Measurements from ENCODE around the gene MINDY1.

MINDY1 gene, protein sequence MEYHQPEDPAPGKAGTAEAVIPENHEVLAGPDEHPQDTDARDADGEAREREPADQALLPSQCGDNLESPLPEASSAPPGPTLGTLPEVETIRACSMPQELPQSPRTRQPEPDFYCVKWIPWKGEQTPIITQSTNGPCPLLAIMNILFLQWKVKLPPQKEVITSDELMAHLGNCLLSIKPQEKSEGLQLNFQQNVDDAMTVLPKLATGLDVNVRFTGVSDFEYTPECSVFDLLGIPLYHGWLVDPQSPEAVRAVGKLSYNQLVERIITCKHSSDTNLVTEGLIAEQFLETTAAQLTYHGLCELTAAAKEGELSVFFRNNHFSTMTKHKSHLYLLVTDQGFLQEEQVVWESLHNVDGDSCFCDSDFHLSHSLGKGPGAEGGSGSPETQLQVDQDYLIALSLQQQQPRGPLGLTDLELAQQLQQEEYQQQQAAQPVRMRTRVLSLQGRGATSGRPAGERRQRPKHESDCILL

GRCh38 chr1:151006327-151007052 is at the start of gene MINDY1:
Gene MINDY1, minus strand, starts transcription at chr1:151006902. Its CDS starts 4,285 bp downstream, at chr1:151002617.
- DNase-seq (ENCODE audit: low read depth in 3 of 3), result peak in 1 of 3 donors; percentile 32

DNA sequence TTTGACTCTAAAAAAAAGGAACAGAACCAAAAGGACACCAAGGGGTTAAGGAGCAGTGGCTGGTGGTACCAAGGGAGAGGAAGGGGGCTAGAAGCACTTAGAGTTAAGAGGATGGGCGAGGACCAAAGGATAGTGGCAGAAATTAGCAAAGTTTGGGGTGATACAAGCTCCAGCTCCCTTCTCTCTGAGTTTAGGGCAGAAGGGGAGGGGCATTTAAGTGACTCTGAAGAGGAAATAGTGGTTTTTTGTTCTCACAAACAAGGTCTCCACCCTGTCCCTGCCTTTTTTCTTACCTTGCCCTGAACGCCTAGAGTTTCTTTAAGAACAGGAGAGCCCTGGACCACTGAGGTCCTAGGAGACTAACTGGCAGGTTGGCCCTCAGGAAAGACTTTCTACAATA is 49.4 kb upstream of the MINDY1 start:
- no peak for DNase-seq (ENCODE audit: low read depth in 3 of 3)

DNA sequence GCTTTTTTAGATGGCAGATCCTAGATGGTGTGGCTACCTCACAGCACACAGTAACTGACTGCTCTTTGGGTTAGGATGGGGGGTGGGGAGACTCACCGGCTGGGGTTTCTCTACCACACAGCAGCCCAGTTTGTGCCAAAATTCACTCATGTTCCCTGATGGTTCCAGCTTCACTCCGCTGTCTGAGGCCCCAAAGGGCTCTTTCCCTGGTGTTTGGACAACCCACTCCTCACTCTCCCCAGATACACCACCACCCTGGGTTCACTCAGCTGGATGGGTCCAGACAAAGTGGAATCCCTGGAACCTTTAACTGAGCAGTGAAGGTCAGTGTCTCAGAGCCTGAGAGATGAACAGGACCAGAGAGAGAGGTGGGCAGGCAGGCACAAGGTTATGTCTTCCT is 48.9 kb upstream of the MINDY1 start:
- DNase-seq (ENCODE audit: low read depth in 3 of 3), result no peak

GRCh38 chr1:151054971-151055547 is 48.4 kb upstream of the MINDY1 start:
- DNase-seq (ENCODE audit: low read depth in 3 of 3), result no peak

- no peak for DNase-seq (ENCODE audit: low read depth in 3 of 3)
Observed at GRCh38 chr1:151051356-151052009, 44.8 kb upstream of the MINDY1 start.

- no peak for DNase-seq (ENCODE audit: low read depth in 3 of 3)
Observed at GRCh38 chr1:151050051-151050688, 43.5 kb upstream of the MINDY1 start.

GRCh38 chr1:151049458-151049857 is 42.8 kb upstream of the MINDY1 start:
- DNase-seq (ENCODE audit: low read depth in 3 of 3), result no peak

DNA sequence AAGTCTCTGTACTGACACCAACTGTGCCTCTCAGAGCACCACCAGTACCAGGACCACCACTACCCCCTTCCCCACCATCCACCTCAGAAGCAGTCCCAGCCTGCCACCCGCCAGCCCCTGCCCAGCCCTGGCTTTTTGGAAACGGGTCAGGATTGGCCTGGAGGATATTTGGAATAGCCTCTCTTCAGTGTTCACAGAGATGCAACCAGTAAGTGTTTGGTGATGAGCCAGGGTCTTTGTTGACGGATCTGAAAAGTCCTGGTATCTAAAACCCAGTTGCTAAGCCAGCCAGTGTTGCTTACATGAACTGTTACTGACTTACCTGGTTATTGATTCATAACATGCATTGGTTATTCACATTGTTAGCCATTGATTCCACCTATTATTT is 41.9 kb upstream of the MINDY1 start:
- no peak for DNase-seq (ENCODE audit: low read depth in 3 of 3)

DNA sequence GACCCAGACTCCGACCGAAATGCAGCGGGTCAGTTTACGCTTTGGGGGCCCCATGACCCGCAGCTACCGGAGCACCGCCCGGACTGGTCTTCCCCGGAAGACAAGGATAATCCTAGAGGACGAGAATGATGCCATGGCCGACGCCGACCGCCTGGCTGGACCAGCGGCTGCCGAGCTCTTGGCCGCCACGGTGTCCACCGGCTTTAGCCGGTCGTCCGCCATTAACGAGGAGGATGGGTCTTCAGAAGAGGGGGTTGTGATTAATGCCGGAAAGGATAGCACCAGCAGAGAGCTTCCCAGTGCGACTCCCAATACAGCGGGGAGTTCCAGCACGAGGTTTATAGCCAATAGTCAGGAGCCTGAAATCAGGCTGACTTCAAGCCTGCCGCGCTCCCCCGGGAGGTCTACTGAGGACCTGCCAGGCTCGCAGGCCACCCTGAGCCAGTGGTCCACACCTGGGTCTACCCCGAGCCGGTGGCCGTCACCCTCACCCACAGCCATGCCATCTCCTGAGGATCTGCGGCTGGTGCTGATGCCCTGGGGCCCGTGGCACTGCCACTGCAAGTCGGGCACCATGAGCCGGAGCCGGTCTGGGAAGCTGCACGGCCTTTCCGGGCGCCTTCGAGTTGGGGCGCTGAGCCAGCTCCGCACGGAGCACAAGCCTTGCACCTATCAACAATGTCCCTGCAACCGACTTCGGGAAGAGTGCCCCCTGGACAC is 41.4 kb upstream of the MINDY1 start:
- DNase-seq (ENCODE audit: low read depth in 3 of 3), result no peak

GRCh38 chr1:151047591-151047924 is 40.9 kb upstream of the MINDY1 start, which contains the start of gene C1orf56:
Gene C1orf56, plus strand, starts transcription at chr1:151047751. Its CDS starts 97 bp downstream, at chr1:151047848.
- DNase-seq (ENCODE audit: low read depth in 3 of 3), result no peak

- no peak for DNase-seq (ENCODE audit: low read depth in 3 of 3)
Observed at GRCh38 chr1:151043163-151043562, 36.5 kb upstream of the MINDY1 start.

GRCh38 chr1:151039521-151039920 is 32.8 kb upstream of the MINDY1 start:
- DNase-seq (ENCODE audit: low read depth in 3 of 3), result no peak

DNA sequence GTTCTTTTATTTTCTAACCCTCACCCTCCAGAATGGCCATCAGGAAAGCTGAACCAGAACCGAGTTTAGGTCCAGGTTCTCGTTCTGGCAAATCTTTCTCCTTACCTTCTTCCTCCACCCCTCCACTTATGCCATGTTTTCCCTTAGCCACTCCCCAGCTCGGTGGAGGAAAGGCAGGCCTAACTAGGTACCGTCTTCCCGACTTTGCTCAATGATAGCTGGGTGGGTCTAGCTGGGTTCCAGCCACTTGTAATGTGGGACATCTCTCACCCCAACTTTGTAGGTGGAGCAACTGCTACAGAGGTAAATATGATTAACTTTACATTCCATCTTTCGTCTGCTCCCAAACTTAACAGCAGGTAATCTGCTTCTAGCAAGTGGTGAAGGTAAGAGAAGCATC is 30.3 kb upstream of the MINDY1 start:
- no peak for DNase-seq (ENCODE audit: low read depth in 3 of 3)

DNA sequence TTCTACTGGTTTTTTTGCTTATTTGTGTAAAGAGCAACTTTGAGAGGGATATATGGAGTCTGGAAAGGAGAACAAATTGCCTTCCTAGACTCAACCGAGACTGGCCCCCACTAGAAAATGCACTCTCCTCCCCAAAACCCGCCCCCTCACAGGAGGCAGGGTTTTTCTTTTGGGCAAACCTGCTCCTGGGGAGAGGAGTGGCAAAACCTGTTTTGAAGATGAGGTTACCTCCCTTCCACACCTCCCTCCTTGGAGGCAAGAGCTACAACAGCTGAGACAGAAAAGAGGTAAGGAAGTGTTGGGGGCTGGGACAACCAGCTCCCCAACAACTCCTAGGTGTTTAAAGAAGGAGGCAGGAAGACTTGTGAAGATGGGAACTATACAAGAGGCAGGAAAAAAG is 29.7 kb upstream of the MINDY1 start, which contains the start of gene BNIPL:
Gene BNIPL (plus strand): TSS at position 231 of the 400 bp plus-strand sequence. CDS start 140 bp downstream, at position 371.
- DNase-seq (ENCODE audit: low read depth in 3 of 3), result no peak

DNA sequence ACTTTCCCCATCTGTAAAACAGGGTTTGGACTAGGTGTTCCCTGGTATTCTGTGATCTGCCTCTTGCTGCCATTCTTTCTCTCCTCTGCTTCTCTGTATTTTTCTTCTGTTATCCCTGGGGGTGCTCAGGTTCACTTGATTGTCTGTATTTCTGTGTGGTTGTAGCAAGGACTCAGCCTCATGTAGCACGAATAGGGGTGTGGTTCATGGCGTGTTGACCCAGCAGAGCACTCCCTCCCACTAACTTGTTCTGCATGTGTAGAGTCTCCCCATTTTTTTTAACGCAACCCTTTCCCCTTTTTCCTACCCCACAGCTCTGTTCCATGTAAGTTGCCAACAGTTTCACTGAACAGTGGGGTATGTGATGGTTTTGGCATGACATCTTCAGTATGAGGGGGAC is 28.5 kb upstream of the MINDY1 start:
- no peak for DNase-seq (ENCODE audit: low read depth in 3 of 3)

DNA sequence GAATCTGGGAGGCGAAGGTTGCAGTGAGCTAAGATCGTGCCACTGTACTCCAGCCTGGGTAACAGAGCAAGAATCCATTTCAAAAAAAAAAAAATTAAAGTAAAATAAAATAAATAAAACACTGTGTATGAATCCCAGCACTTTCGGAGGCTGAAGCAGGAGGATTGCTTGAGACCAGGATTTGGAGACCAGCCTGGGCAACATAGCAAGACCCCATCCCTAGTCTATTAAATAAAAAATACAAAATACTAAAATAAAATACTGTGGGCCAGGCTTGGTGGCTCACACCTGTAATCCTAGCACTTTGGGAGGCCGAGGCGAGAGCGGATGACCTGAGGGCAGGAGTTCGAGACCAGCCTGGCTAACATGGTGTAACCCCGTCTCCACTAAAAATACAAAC is 25.5 kb upstream of the MINDY1 start:
- DNase-seq (ENCODE audit: low read depth in 3 of 3), result no peak

DNA sequence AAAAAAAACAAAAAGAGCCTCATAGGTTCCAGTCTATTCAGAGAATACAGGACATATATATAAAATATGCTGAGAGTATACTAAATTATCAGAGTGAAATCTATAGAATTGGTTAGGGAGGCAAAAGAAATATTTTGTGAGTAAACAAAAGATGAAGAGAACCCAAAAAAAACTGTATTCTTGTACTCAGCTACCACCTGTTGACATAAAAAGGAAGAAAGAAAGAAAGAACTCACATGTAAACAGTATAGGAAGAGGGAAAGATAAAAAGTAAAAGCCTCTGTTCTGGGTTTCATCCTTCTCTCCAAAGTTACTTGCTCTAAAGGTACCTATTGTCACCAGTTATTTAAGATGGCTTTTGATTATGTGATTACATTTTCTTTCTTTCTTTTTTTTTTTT is 19.8 kb upstream of the MINDY1 start:
- DNase-seq (ENCODE audit: low read depth in 3 of 3), result no peak

GRCh38 chr1:151024540-151025146 is 17.9 kb upstream of the MINDY1 start:
- peak; percentile 59 to 82 (median 68) for DNase-seq (ENCODE audit: low read depth in 3 of 3)

DNA sequence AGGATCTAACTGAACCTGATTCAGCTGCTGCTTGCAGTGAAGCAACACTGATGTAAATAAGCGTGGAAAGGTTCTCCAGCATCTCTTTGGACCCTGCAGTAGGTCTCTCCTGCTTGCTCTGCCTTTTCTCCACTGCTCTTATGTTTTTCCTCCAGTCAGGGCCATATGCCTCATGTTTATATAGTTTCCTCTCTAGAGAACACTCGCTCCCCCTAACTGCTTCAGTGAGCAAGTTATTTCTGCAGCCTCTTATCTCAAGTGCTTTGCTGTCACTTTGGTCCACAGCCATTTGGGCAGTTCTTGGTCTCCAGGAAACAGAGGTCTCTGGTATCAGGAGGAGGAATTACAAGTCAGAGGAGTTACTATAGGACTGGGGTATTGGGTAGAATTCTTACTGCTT is 6.8 kb upstream of the MINDY1 start:
- DNase-seq (ENCODE audit: low read depth in 3 of 3), result no peak

GRCh38 chr1:151012684-151013471 is 6.2 kb upstream of the MINDY1 start:
- DNase-seq (ENCODE audit: low read depth in 3 of 3), result no peak

Data from stimulated activated CD4-positive, alpha-beta T cell treated with anti-CD3 and anti-CD28 coated beads, TNF-alpha, amount 100 ng/mL, for 48 hours (primary cell).